HEK293T (cell line): ENCODE measurements around the gene EXOC4.

Experiments
- ARNT ChIP-seq: fragments of 450-650 bp; IDR thresholded peaks from 2 replicates; pipeline ENCODE4 v1.6.1; 2017; ENCODE audit warnings: mild to moderate bottlenecking
- BHLHE40 ChIP-seq: fragments of 450-650 bp; IDR thresholded peaks from 2 replicates; pipeline ENCODE4 v1.6.1; 2016; ENCODE audit warnings: mild to moderate bottlenecking, moderate library complexity, borderline replicate concordance
- ELF4 ChIP-seq: fragments of 450-650 bp; IDR thresholded peaks from 2 replicates; pipeline ENCODE4 v1.6.1; 2017; ENCODE audit warnings: antibody characterized with exemption
- FOXA1 ChIP-seq: fragments of 450-650 bp; IDR thresholded peaks from 2 replicates; pipeline ENCODE4 v1.6.1; 2016; ENCODE audit warnings: mild to moderate bottlenecking
- FOXK2 ChIP-seq: fragments of 450-650 bp; IDR thresholded peaks from 2 replicates; pipeline ENCODE4 v1.6.1; 2016; ENCODE audit warnings: mild to moderate bottlenecking
- FOXM1 ChIP-seq: fragments of 450-650 bp; IDR thresholded peaks from 2 replicates; pipeline ENCODE4 v1.6.1; 2017; ENCODE audit warnings: mild to moderate bottlenecking, borderline replicate concordance
- HDGF ChIP-seq: fragments of 450-650 bp; IDR thresholded peaks from 2 replicates; pipeline ENCODE4 v1.6.1; 2017; ENCODE audit warnings: antibody characterized with exemption, borderline replicate concordance
- L3MBTL2 ChIP-seq: fragments of 450-650 bp; conservative IDR thresholded peaks from 2 replicates; pipeline ENCODE4 v1.6.1; 2016; ENCODE audit warnings: mild to moderate bottlenecking
- NFRKB ChIP-seq: fragments of 450-650 bp; IDR thresholded peaks from 2 replicates; pipeline ENCODE4 v1.6.1; 2016; ENCODE audit warnings: mild to moderate bottlenecking, moderate library complexity
- SP1 ChIP-seq: fragments of 450-650 bp; IDR thresholded peaks from 2 replicates; pipeline ENCODE4 v1.6.1; 2017
- SUZ12 ChIP-seq: fragments of 450-650 bp; IDR thresholded peaks from 2 replicates; pipeline ENCODE4 v1.6.1; 2016; ENCODE audit warnings: mild to moderate bottlenecking
- ZNF384 ChIP-seq: fragments of 450-650 bp; IDR thresholded peaks from 2 replicates; pipeline ENCODE4 v1.6.1; 2016

DNA sequence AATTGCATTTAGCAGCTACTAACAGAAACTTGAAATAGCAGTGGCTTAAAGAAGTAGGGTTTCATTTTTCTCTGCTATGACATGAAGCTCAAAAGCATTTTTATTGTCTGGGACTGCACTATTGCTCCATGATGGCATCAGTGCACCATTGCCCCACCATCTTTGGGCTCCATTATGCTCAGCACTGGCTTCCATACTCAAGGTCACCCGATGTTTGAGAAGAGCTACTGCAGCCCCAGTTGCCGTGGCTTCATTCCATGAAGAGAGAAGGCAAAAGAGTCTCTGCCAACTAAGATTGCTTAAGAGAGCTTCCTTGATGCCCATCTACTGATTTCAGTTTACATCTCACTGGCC lies 682.1 kb downstream of the EXOC4 start:
- TF ChIP-seq FOXA1 (no peak), FOXM1 (no peak), BHLHE40 (no peak), SP1 (no peak), NFRKB (no peak), ARNT (no peak), FOXK2 (no peak), HDGF (no peak), ELF4 (no peak), SUZ12 (no peak), L3MBTL2 (no peak), ZNF384 (no peak)
